Chondrocyte (in vitro differentiated cells): Measurements from ENCODE around the gene AK1. TPM values are rescaled to one million over a fixed set of nuclear protein-coding genes. Genes with fewer than 3 reads are reported as not detected.
A peak's percentile ranks its signal among the peaks of the same experiment; 100 is the strongest.

ENCODE experiments used
- DNase-seq: peaks from one replicate; pipeline ENCODE4 v3.0.0; 2021; ENCODE audit warnings: mixed read lengths, low spot score
- H3K27ac Mint-ChIP-seq: one replicate; pipeline ENCODE4 v1.8.0; 2021; ENCODE audit warnings: mild to moderate bottlenecking, moderate library complexity, mixed read lengths; ENCODE audit not compliant: unreplicated experiment
- H3K27me3 Mint-ChIP-seq: 2 replicates; pipeline ENCODE4 v1.8.0; 2021; ENCODE audit warnings: low read depth, mixed read lengths
- H3K36me3 Mint-ChIP-seq: 2 replicates; pipeline ENCODE4 v1.8.0; 2021; ENCODE audit warnings: low read depth, mixed read lengths
- H3K4me1 Mint-ChIP-seq: 2 replicates; pipeline ENCODE4 v1.8.0; 2021; ENCODE audit warnings: low read depth, mild to moderate bottlenecking, mixed read lengths
- H3K4me3 Mint-ChIP-seq: one replicate; pipeline ENCODE4 v1.8.0; 2021; ENCODE audit warnings: mild to moderate bottlenecking, moderate library complexity, mixed read lengths; ENCODE audit not compliant: unreplicated experiment
- H3K9me3 Mint-ChIP-seq: 2 replicates; pipeline ENCODE4 v1.8.0; 2021; ENCODE audit warnings: low read depth, mixed read lengths
- CTCF ChIP-seq: fragments of 200-600 bp; sonication (generic); IDR thresholded peaks from 2 replicates; pipeline ENCODE4 v1.5.0; 2021; ENCODE audit warnings: antibody characterized with exemption, mild to moderate bottlenecking, moderate library complexity
- long read RNA-seq: library from polyadenylated mRNA; stranded (forward); transcript quantifications from one replicate; pipeline ENCODE4 v2.0.0, GENCODE V29; 2021
- total RNA-seq: library from RNA; stranded (reverse); gene quantifications from 3 replicates; pipeline ENCODE4 v1.2.1, GENCODE V29; 2021

AK1 gene
- 75.3 to 83.8 TPM (median 77.2 TPM) in 3 replicates for total RNA-seq
- long read RNA-seq, transcript AK1-203 (7 exons, 2,266 nt) = major isoform, 75 of 85 reads
- long read RNA-seq, partial matches to known transcripts = 0 of 85 reads
- long read RNA-seq, other reads (novel, unspliced or antisense) = 10 of 85 reads

GRCh38 chr9:127877566-127877998, at the start of gene AK1:
Gene AK1 (minus strand): TSS chr9:127877675. CDS start chr9:127874617, 3,058 bp downstream.
- no peak for TF ChIP-seq CTCF
- Mint-ChIP-seq H3K27ac (peak within 1 kb of the TSS; percentile 85), H3K4me3 (peak within 1 kb of the TSS; percentile 80), H3K27me3 (no peaks in the 10 kb centered on the region), H3K36me3 (no peaks in the 10 kb centered on the region), H3K4me1 (peaks cover 38% of the 10 kb centered on the region), H3K9me3 (no peaks in the 10 kb centered on the region)
- DNase-seq = no peak

GRCh38 chr9:127926906-127927200, 49.4 kb upstream of the AK1 start:
- Mint-ChIP-seq H3K27ac (no peak overlapping the region), H3K4me1 (peaks cover 25% of the 10 kb centered on the region), H3K27me3 (no peaks in the 10 kb centered on the region), H3K9me3 (no peaks in the 10 kb centered on the region), H3K36me3 (peaks cover 1% of the 10 kb centered on the region), H3K4me3 (no peak overlapping the region)
- no peak for TF ChIP-seq CTCF
- DNase-seq = no peak

DNA sequence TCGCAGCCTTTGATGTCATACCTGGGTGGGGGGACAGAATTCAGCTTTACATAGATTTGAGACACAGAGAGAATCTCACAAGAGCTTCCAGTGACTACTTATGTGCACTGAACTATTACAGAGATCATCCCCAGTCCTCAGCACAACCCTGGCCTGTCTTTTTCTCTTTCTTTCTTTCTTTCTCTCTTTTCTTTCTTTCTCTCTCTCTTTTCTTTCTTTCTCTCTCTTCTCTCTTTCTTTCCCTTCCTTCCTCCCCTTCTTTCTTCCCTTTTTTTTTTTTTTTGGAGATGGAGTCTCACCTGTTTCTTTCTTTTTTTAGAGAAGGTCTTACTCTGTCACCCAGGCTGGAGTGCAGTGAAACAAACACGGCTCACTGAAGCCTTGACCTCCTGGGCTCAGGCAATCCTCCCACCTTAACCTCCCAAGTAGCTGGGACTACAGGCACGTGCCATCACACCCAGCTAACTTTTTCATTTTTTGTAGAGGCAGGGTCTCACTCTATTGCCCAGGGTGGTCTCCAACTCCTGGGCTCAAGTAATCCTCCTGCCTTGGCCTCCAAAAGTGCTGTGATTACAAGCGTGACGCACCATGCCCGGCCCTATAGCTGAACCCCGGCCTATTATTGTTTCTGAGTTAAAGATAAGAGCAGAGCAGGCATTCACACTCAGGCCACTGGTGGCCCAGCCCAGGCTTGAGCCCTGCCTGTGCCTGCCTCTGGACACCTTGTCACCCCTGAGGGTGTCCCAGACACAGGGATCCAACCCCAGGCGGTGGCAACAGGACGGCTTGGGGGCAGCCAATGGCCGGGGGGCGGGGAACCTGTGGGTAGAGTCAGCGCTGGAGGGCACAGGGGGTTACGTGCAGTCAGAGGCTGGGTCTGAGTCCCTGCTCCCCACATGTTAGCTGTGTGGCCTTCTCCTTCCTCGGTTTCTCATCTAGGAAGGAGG, 48.8 kb upstream of the AK1 start:
- Mint-ChIP-seq H3K27me3 (no peaks in the 10 kb centered on the region), H3K9me3 (no peaks in the 10 kb centered on the region), H3K4me3 (no peak overlapping the region), H3K4me1 (peaks cover 19% of the 10 kb centered on the region), H3K27ac (no peak overlapping the region), H3K36me3 (peaks cover 1% of the 10 kb centered on the region)
- TF ChIP-seq CTCF = no peak
- DNase-seq = no peak

GRCh38 chr9:127924736-127925444, 47.4 kb upstream of the AK1 start:
- Mint-ChIP-seq H3K27ac (peak overlapping the region; percentile 43), H3K4me1 (peaks cover 14% of the 10 kb centered on the region), H3K9me3 (no peaks in the 10 kb centered on the region), H3K4me3 (no peak overlapping the region), H3K36me3 (peaks cover 1% of the 10 kb centered on the region), H3K27me3 (no peaks in the 10 kb centered on the region)
- no peak for TF ChIP-seq CTCF
- DNase-seq = no peak

GRCh38 chr9:127923771-127924170, 46.3 kb upstream of the AK1 start:
- no peak for TF ChIP-seq CTCF
- Mint-ChIP-seq H3K9me3 (no peaks in the 10 kb centered on the region), H3K4me1 (peaks cover 23% of the 10 kb centered on the region), H3K4me3 (no peak overlapping the region), H3K27ac (peak overlapping the region; percentile 87), H3K27me3 (no peaks in the 10 kb centered on the region), H3K36me3 (peaks cover 1% of the 10 kb centered on the region)
- no peak for DNase-seq
